Activated naive CD4-positive, alpha-beta T cell treated with Interleukin-2 at 50 U/mL for 16 hours (primary cell): ENCODE data around the gene HSD17B11.
"Not testable (repeated sequence)": the region's sequence is repeated elsewhere in the genome, so short reads cannot be mapped to it uniquely, and the experiment has no call there.

Experiments used
- DNase-seq: peaks from one replicate; pipeline ENCODE4 v3.0.0-alpha.2; 2020

The HSD17B11 gene, protein sequence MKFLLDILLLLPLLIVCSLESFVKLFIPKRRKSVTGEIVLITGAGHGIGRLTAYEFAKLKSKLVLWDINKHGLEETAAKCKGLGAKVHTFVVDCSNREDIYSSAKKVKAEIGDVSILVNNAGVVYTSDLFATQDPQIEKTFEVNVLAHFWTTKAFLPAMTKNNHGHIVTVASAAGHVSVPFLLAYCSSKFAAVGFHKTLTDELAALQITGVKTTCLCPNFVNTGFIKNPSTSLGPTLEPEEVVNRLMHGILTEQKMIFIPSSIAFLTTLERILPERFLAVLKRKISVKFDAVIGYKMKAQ

DNA sequence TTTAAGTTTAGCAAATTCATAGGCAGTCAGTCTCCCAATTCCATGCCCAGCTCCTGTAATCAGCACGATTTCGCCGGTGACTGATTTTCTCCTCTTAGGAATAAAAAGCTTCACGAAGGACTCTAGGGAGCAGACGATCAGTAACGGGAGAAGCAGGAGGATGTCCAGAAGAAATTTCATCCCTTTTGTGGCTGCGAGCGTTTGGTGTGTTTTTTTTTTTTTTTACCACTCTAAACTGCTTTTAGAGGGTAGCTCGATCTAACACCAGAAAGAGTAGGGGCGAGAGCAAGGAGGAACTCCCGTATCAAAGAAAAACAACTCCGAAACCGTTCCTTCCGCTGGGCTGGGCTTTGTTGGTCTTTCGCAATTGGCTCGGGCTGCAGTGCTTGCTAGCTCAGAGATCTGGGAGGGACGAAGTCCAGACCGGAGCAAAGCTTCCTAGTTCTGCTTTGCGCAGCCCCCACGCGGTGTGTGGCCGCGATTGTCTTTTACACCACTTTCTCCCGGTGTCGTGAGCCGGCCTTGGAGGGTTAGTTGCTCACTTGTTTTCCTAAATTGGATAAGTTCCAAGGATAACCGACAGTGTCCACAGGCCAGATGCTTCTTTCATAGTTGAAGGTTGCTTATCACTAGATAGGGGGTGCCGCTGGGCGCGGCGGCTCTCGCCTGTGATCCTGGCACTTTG, at the start of gene HSD17B11:
Gene HSD17B11 (minus strand): TSS at position 298 of the 685 bp plus-strand sequence. CDS start 118 bp downstream, at position 180.
- DNase-seq: peak; percentile 81

- DNase-seq: no peak
These were observed 42.4 kb upstream of the HSD17B11 start for GRCh38 chr4:87433342-87433741.

DNA sequence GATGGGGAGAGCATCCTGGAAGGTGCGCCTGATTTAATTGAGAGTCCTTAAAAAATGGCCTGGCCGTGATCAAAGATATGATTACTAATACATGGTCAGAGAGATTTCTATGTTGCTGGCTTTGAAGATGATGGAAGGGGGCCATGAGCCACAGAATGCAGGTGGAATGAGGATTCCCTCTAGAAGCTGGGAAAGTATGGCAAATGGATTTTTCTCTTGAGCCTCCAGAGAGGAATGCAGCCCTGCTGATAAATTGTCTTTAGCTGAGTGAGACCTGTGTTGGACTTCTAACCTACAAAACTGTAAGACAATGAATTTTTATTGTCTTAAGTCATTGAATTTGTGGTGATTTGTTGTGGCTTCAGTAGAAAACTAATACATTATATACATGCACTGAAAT, 39.0 kb upstream of the HSD17B11 start:
- no peak for DNase-seq

DNA sequence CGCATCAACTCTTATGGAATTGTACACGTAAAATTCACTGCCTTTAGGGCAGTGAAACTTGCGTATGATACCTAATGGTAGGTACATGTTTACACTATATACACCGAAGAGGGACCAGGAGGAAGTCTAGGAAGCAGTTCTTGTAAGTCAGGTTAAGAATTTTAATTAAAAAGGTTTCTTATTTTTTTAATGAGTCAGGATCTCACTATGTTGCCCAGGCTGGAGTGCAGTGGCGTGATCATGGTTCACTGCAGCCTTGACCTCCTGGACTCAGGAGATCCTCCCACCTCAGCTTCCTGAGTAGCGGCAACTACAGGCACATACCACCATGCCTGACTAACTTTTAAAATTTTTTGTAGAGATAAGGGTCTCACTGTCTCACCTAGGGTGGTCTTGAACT, 38.0 kb upstream of the HSD17B11 start:
- DNase-seq: no peak

- no peak for DNase-seq
These were observed 36.5 kb upstream of the HSD17B11 start for GRCh38 chr4:87427518-87427868.

DNA sequence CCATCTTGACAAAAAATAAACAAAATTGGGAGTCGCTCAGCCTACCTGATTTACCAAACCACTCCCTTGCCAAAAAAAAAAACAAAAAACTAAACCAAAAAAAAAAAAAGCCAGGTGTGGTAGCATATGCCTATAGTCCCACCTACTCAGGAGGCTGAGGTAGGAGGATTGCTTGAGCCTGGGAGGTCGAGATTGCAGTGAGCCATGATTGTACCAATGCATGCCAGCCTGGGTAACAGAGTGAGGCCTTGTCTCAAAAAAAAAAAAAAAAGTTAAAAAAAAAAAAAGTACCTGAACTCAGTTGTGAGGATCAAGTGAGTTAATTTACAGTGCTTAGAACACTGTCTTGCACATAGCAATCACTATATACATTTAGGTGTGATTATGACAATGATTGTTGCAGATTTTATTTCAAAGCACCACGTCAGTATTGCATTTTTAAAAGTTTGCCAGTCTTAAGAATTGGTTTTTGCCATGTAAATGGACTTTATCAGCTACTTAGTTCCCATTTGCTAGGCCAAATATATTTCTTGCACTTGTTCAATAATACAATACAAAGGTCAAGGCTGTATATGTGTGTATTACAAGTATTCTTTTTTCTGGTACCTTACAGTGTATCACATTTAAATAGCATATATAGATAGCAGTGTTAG, 36.0 kb upstream of the HSD17B11 start:
- DNase-seq: no peak

DNA sequence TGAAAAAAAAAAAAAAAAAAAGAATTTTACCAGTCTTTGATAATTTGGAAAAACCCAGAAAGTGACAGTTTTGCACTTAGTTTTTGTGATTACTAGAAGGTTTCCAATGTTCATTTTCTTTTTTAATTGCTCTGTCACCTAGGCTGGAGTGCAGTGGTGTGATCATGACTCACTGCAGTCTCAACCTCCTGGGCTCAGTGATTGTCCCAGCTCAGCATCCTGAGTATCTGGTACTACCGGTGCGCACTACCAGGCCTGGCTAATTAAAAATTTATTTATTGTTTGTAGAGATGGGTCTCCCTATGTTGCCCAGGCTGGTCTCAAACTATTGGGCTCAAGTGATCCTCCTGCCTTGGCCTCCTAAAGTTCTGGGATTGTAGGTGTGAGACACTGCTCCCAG, 34.7 kb upstream of the HSD17B11 start:
- DNase-seq: no peak

GRCh38 chr4:87424099-87424543, 33.1 kb upstream of the HSD17B11 start:
- not testable (repeated sequence) for DNase-seq

DNA sequence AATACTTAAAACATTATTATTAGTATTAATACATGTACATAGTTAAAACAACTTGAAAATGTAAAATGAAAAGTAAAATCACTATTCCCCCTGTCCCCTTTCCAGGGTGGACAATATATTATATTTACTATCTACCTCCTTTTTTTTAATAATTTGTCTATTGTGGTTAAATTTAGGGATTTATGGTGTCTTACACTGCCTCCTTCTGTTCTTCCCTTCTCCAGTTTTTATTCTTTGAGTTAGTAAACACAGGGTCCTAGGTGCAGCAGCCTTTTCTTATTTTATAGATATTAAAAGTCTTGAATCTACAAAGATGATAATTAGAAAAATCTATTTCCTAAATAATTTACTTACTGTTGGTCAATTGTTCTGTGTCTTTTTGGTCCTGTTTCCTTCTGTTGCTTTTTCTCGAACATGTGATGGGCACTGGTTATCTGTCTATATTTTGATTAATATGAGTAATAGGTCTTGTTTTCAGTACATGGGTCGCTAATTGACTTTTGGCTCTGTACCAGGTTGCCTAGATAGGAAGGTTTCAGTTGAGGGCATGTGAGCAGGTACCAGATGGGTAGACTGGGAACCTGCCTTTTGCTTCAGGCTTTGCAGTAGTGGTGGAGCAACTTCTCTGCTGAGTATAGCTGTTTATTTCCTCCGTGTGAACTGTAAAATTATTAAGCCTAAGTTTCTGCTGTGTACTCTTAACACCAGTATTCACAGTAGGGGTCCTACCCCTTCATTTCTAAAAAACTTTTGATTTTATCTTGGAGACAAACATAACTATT, 32.5 kb upstream of the HSD17B11 start:
- no peak for DNase-seq

GRCh38 chr4:87422104-87423052, 31.4 kb upstream of the HSD17B11 start, which contains the start of gene NUDT9:
Gene NUDT9, plus strand, starts transcription at chr4:87422573. Its CDS starts 333 bp downstream, at chr4:87422906.
- peak; percentile 89 for DNase-seq

DNA sequence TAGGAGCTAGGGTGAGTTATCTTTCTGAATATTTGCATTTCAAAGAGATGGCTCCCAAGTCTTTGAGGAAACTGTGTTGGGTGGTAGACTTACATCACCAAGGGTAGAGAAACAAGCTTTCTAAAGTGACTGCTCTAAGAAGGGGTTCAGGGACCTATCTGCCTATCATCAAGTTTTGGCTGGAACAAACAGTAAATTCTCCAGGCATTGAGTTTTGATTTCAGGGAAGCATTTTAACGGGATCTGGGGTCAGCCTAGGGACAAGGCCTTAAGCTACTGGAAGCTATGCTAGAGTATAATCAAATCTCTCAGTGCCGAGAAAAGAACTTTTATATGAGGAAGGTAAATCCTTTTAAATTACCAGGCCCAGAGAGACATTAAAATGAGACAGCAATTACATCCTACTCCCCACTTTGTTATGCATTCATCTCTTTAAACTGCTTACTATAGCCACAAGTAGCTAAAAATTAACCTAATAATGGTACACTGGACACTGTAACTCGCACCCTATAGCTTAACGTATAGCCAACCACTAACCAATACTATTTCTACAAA, 29.4 kb upstream of the HSD17B11 start:
- DNase-seq: no peak

- DNase-seq: no peak
These were observed 28.7 kb upstream of the HSD17B11 start for GRCh38 chr4:87419578-87420249.

- not testable (repeated sequence) for DNase-seq
These were observed 27.4 kb upstream of the HSD17B11 start for GRCh38 chr4:87418410-87418809.

DNA sequence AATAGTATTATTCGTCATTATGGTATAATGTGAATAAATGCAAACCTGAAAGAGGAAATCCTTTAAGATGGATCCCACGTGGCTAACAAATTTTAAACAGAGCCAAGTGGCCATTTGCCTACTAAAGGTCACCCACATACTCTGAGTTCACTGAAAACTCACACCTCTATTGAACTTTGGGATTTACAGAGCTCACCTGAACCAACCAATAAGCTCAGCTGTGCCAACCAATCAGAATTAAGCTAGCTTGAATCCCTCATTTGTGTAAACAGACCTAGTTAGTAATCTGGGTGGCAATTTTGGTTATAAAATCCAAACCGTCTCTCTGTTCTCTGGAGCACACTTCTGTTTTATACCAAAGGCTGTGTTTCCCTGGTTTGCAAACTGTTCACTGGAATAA, 26.0 kb upstream of the HSD17B11 start:
- DNase-seq: no peak

- DNase-seq: no peak
These were observed 23.8 kb upstream of the HSD17B11 start for GRCh38 chr4:87414816-87415215.

GRCh38 chr4:87410679-87411078, 19.7 kb upstream of the HSD17B11 start:
- DNase-seq: no peak

DNA sequence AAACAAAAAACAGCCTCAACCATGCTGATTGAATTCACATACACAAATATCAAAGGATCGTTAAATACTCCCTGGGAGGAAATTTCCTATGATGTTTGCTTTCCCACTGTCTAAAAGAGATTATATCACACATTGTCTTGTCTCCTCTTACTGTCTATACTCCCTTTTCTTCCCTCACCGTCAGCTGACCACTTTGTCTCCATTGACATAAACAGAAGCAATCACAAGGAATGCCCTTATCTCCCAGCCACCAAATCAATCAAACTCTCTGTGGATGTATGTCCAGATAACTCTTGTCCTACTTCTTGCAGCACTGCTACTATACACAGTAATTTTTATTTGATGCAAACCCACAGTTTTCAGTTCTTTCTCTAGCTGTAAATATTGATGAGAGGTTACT, 19.2 kb upstream of the HSD17B11 start:
- DNase-seq: no peak

DNA sequence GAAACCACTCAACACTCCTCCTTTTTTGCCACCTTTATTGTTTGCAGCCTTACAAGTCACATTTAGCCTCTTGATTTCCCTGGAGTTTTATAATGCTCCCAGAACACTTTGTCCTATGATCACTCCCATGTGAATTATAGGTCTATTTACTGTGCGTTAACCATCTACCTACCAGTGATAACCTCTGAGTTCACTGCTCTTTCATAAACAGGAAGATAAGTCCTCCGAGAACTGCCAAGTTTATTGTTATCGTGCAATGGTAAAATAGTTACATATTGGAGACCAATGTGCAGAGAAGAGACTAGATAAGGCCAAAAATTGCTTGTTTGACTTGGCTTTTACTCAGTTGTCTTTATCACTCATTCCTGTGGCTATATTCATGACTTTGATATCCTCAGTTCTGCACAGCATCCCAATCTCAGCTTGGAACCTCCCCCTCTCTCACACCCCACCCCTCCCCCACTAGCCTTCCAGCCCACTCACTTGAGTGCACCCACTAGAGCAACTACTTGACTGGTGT, 18.5 kb upstream of the HSD17B11 start:
- DNase-seq: no peak

DNA sequence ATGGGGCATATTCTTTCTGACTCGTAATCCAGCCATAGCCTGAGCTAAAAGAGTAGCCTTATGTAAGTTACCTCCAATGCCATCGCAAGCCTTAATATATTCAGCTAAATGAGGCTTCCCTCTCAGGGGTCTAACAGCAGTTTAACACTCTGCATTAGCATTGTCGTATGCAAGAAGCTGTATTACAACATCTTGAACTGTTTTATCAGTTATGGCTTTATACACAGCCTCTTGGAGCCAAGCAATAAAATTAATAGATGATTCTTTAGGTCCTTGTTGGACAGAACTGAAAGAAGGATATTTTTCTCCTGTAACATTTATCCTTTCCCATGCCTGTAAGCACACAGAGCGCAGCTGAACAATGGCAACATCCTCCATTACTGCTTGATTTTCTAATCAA, 15.9 kb upstream of the HSD17B11 start:
- DNase-seq: not testable (repeated sequence)

GRCh38 chr4:87406462-87406861, 15.5 kb upstream of the HSD17B11 start:
- DNase-seq: no peak
